GM12892 (cell line): ENCODE results near the gene CFAP221.

Experiments
- POLR2A ChIP-seq: IDR thresholded peaks from 2 replicates; pipeline ENCODE4 v1.6.1; 2011; ENCODE audit warnings: low read depth, low read length, control low read depth
- POLR2AphosphoS5 ChIP-seq: IDR thresholded peaks from 2 replicates; pipeline ENCODE4 v1.6.1; 2011; ENCODE audit warnings: low read depth, low read length, control low read depth
- TAF1 ChIP-seq: IDR thresholded peaks from 2 replicates; pipeline ENCODE4 v1.6.1; 2011; ENCODE audit warnings: low read depth, mild to moderate bottlenecking, control low read depth, low read length, borderline replicate concordance

DNA sequence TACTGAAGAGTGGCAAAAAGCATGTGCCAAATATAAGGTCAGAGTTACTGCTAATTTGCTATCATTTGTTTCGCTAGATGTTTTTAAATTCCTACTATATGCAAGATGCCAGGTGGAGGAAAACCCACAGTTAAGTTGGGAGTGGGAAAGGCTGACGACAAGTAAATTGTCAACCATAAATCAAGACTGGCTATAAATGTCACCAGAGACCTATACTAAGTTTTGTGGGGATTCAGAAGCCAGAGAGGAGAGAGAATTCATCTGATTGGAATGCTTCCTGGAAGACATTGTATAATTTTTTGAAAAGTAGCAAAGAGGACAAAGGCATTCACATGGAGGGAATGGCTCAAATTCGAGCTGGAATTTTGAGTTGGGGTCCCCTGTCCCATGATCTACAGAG is 64.3 kb downstream of the CFAP221 start:
- no peak for TF ChIP-seq TAF1
- no peak for TF ChIP-seq POLR2AphosphoS5
- TF ChIP-seq POLR2A: no peak
